Measurements from ENCODE around the gene STPG3. TPM values are rescaled to one million over a fixed set of nuclear protein-coding genes. Genes with fewer than 3 reads are reported as not detected.

The STPG3 gene
- total and polyA plus RNA-seq, 2 experiments from 2014 or later: not detected

DNA sequence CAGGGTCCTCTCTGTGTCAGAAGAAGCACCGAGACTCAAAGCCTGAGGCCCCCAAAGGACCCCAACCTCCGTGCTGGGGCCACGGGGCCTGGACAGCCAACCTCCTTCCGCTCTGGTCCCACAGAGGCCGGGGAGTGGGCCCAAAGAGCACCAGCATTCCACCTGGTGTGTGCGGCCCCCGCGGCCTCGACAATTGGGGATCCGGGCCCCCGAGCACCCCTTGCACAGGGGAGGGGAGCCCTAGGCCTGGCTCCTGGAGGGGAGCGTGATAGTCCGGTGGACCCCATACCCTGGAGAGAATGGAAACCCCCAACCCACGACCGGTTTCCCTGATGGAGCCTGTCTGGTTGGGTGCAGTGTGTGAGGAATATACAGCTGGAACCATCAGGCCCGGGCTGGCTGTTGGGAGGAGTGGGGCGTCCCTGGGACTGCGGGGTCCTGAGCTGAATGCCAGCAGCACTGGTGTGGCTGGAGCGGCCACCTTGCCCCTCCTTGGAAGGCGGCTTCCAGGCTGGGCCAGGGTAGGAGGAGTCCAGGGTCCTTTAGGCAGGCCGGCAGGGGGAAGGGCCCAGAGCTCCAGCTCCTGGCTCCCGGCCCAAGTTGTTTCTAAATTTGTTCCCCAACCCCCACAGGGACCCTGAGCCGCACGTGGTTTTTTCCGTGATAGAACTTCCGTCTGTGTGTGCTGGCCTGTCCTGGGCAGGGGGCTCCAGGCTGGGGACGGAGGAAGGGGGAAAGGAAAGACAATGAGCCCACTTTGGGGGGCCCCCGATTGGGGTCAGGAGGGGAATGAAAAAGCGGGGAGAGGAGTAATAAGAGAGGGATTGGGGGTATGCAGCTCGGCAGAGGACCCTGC lies 25.6 kb downstream of the STPG3 start:
- no peaks in the 10 kb centered on the region for H3K79me2 ChIP-seq (replicated peaks; ENCODE audit: insufficient read depth)
- H3K27ac ChIP-seq (ENCODE audit: low read depth): peak overlapping the region; percentile 94
- peaks cover 31% of the 10 kb centered on the region for H3K27me3 Mint-ChIP-seq (ENCODE audit: insufficient read depth, low read depth, poor library complexity)
- peak; percentile 79 for DNase-seq (ENCODE audit: low spot score)
- H3K4me3 ChIP-seq: peak overlapping the region; percentile 64
- peaks cover 4% of the 10 kb centered on the region; the same call in 1 of the 2 replicates for H3K27me3 ChIP-seq (ENCODE audit: insufficient read depth)
- H2AFZ ChIP-seq: peak overlapping the region; percentile 47; the same call in 1 of the 2 replicates
- peak overlapping the region; percentile 97 for H3K27ac Mint-ChIP-seq
- H3K9me2 ChIP-seq (ENCODE audit: insufficient read depth): no peaks in the 10 kb centered on the region
- H3F3A ChIP-seq (replicated peaks; ENCODE audit: low read depth): 0 out of 2 replicates have a peak, but pooled peaks cover 13% of the 10 kb centered on the region
- peak; percentile 24 for ATAC-seq
- H3K4me1 Mint-ChIP-seq: peaks cover 36% of the 10 kb centered on the region
- H3K36me3 ChIP-seq (ENCODE audit: insufficient read depth): no peaks in the 10 kb centered on the region
- H3K4me1 ChIP-seq (ENCODE audit: insufficient read depth): peaks cover 12% of the 10 kb centered on the region
- H3K4me3 Mint-ChIP-seq: peak overlapping the region; percentile 68
- H3K36me3 Mint-ChIP-seq (ENCODE audit: low read depth): peaks cover 7% of the 10 kb centered on the region
- no peaks in the 10 kb centered on the region; the same call in 2 of the 3 replicates for H3K9me3 Mint-ChIP-seq
- TF ChIP-seq ZNF114 (CRISPR knock-in tag; IDR thresholded peaks at IDR 0.05) (no peak), STAT1 (IDR thresholded peaks at IDR 0.05; ENCODE audit: unreplicated experiment) (no peak), ZNF331 (CRISPR knock-in tag; IDR thresholded peaks at IDR 0.05; ENCODE audit: low read depth) (no peak), JUNB (IDR thresholded peaks at IDR 0.05; ENCODE audit: unreplicated experiment) (no peak), EZH2 (IDR thresholded peaks at IDR 0.05; ENCODE audit: low read depth, unreplicated experiment) (no peak), POLR2AphosphoS5 (IDR thresholded peaks at IDR 0.05; ENCODE audit: low read depth) (no peak)
- TF ChIP-seq, protein P1, sequence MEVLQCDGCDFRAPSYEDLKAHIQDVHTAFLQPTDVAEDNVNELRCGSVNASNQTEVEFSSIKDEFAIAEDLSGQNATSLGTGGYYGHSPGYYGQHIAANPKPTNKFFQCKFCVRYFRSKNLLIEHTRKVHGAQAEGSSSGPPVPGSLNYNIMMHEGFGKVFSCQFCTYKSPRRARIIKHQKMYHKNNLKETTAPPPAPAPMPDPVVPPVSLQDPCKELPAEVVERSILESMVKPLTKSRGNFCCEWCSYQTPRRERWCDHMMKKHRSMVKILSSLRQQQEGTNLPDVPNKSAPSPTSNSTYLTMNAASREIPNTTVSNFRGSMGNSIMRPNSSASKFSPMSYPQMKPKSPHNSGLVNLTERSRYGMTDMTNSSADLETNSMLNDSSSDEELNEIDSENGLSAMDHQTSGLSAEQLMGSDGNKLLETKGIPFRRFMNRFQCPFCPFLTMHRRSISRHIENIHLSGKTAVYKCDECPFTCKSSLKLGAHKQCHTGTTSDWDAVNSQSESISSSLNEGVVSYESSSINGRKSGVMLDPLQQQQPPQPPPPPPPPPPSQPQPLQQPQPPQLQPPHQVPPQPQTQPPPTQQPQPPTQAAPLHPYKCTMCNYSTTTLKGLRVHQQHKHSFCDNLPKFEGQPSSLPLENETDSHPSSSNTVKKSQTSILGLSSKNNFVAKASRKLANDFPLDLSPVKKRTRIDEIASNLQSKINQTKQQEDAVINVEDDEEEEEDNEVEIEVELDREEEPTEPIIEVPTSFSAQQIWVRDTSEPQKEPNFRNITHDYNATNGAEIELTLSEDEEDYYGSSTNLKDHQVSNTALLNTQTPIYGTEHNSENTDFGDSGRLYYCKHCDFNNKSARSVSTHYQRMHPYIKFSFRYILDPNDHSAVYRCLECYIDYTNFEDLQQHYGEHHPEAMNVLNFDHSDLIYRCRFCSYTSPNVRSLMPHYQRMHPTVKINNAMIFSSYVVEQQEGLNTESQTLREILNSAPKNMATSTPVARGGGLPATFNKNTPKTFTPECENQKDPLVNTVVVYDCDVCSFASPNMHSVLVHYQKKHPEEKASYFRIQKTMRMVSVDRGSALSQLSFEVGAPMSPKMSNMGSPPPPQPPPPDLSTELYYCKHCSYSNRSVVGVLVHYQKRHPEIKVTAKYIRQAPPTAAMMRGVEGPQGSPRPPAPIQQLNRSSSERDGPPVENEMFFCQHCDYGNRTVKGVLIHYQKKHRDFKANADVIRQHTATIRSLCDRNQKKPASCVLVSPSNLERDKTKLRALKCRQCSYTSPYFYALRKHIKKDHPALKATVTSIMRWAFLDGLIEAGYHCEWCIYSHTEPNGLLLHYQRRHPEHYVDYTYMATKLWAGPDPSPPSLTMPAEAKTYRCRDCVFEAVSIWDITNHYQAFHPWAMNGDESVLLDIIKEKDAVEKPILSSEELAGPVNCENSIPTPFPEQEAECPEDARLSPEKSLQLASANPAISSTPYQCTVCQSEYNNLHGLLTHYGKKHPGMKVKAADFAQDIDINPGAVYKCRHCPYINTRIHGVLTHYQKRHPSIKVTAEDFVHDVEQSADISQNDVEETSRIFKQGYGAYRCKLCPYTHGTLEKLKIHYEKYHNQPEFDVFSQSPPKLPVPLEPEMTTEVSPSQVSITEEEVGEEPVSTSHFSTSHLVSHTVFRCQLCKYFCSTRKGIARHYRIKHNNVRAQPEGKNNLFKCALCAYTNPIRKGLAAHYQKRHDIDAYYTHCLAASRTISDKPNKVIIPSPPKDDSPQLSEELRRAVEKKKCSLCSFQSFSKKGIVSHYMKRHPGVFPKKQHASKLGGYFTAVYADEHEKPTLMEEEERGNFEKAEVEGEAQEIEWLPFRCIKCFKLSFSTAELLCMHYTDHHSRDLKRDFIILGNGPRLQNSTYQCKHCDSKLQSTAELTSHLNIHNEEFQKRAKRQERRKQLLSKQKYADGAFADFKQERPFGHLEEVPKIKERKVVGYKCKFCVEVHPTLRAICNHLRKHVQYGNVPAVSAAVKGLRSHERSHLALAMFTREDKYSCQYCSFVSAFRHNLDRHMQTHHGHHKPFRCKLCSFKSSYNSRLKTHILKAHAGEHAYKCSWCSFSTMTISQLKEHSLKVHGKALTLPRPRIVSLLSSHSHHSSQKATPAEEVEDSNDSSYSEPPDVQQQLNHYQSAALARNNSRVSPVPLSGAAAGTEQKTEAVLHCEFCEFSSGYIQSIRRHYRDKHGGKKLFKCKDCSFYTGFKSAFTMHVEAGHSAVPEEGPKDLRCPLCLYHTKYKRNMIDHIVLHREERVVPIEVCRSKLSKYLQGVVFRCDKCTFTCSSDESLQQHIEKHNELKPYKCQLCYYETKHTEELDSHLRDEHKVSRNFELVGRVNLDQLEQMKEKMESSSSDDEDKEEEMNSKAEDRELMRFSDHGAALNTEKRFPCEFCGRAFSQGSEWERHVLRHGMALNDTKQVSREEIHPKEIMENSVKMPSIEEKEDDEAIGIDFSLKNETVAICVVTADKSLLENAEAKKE (CRISPR knock-in tag; IDR thresholded peaks at IDR 0.05): no peak
- TF ChIP-seq, protein P2, sequence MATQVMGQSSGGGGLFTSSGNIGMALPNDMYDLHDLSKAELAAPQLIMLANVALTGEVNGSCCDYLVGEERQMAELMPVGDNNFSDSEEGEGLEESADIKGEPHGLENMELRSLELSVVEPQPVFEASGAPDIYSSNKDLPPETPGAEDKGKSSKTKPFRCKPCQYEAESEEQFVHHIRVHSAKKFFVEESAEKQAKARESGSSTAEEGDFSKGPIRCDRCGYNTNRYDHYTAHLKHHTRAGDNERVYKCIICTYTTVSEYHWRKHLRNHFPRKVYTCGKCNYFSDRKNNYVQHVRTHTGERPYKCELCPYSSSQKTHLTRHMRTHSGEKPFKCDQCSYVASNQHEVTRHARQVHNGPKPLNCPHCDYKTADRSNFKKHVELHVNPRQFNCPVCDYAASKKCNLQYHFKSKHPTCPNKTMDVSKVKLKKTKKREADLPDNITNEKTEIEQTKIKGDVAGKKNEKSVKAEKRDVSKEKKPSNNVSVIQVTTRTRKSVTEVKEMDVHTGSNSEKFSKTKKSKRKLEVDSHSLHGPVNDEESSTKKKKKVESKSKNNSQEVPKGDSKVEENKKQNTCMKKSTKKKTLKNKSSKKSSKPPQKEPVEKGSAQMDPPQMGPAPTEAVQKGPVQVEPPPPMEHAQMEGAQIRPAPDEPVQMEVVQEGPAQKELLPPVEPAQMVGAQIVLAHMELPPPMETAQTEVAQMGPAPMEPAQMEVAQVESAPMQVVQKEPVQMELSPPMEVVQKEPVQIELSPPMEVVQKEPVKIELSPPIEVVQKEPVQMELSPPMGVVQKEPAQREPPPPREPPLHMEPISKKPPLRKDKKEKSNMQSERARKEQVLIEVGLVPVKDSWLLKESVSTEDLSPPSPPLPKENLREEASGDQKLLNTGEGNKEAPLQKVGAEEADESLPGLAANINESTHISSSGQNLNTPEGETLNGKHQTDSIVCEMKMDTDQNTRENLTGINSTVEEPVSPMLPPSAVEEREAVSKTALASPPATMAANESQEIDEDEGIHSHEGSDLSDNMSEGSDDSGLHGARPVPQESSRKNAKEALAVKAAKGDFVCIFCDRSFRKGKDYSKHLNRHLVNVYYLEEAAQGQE (IDR thresholded peaks at IDR 0.05; ENCODE audit: unreplicated experiment): no peak
- H3K4me2 ChIP-seq: peak overlapping the region; percentile 88
- no peaks in the 10 kb centered on the region for H4K20me1 ChIP-seq (replicated peaks; ENCODE audit: insufficient read depth)

Data from GM23338 (cell line).